DMS79 treated with DMSO at 0.1 percent for 48 hours (cell line): ENCODE data around the gene APLN.

Experiments
- DNase-seq: peaks from one replicate; lab custom pipeline; 2025; lab: John Stamatoyannopoulos, UW

Gene APLN, protein sequence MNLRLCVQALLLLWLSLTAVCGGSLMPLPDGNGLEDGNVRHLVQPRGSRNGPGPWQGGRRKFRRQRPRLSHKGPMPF

DNA sequence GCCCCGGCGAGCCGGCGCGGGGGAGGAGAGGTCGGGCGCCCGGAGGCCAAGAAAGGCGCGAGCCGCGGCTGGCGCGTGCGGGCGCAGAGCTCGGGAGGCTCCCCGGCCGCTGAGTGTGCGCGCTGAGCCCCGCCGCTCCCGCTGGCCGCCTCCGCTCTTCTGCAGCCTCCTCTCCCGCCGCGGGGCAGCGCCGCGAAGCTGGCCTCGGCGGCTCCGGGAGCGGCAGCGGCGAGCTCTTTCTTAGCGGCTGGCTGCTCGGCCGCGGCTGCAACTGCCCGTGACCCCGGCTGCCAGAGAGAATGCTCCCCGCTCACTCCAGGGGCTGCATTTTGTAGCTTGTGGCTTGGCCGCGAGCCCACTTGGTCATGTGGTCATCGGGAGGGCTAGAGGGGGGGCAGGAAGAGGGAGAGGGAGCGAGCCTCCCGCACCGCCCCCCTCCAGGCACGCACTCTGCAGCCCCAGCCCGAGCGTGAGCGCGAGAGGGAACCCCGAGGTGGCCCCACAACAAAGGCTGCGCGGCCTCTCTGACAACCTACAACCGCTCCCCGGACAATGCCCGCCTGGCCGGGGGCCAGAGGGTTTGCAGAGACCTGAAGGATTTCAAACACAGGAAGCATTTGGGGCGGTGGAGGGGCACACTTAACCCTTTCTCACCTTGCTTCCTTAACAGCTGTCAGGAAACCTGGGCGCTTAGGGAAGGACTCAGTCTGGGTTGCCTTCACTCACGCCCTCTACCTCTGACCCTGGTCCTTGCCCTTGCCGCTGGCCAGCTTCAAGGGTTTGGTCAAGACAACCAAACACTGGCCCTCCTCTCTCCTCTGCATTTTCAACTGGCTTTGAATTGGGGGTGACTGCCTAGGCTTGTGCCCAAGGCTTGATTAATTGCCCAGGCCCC, at the start of gene APLN:
TSS of gene APLN (minus strand) at position 305 of the 895 bp plus-strand sequence. CDS start 326 bp downstream, outside the sequence.
- DNase-seq, result peak; percentile 26

DNA sequence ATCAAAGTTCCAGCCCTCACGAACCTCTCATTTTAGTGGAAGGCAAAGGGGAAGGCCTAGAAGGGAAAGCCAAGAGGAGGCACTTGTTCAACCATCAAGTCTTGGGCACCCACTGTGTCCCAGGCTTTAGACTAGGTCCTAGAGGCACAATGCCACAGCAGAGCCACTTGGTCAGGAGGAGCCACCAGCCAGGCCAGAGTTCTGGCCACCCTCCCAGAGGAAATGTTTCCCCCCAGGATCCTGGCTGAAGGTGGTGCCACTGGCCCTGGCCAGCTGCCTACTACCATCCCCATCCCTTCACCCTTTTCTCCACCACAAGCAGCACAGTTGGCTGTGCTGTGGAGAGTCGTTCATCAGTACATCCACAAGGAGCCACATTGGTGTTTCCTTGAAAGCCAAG, 49.7 kb upstream of the APLN start:
- no peak for DNase-seq

DNA sequence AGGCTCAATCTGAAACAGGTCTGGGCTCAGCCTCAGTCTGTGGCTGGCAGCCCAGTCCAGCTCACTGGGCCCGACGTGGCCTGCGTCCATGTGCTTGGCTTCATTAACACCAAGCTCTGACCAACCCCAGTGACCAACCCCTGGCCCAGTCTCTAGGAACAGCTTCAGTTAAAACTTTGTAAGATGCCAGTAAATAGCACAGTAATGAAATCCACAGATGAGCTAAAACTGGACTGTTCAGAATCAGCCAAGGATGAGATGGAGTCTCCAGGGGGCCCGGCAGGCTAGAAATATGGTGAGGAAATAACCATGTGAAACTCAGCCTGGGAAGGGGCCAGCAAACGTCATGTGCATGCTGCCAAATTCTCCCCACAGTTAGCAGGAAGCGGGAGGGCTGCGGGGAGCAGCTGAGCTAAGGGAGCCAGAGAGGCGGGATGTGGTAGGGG, 46.9 kb upstream of the APLN start:
- no peak for DNase-seq

DNA sequence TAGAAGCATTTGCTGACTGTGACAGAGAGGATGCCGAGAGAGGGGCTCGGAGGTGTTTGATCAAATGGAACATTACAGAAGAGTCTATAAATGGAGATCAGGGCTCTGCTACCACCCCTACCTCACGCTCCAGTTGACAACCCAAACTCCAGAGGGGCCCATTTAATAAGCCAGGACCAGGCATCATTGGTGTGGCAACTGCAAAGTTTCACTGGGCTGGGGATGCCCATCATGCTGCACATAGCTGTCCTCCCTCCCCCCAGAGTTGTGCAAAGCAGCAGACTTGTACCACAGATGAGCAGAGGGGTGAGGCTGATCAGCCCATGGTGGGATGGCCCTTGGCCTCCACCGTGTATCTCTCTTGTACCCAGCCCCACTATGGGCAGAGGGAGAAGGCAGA, 45.8 kb upstream of the APLN start:
- DNase-seq, result no peak

DNA sequence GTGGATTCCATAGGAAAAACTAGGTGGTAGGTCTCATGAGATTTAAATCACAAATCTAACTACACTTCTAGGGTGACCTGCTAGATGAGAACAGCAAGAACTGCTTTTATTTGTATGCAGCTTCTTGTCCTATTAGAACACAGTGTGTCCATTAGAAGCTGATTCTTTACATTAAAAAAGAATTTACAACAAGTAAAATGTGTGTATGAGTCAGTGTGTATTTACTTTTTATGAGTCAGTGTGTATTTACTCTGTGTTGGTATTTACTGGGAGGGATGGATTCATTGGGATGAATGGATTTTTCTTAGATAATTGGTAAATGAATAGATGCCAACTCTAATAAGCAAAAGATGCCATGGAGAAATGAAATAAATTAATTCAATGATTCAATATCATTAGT, 43.4 kb upstream of the APLN start:
- no peak for DNase-seq

DNA sequence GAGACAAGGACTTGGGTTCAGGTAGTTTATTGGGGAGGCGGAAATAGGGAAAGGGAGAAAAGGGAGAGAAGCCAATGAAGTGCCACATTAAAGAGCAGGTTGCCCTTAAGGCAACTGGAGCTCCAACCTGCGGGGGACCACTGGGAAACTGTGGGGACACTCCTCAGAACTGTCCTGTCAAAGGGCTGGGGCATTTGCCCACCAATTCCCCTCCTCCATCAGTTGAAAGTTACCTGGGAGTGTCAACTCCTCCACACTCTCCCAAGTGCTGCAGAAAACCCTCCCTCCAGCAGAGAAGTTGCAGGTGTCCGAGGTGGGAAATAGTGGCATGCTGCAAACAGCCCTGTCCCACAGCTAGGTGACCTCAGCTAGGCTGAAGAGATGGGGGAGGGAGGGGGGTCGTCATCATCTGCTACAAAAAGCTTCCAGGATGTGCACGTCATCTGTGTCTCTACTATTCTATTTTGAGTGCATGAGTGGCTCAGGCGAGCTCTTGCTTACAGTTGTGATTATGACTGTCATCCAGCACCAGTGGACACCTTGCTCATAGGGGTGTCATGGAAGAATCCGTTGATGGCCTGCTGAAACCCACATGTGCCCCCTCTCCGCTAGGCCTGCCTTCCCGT, 42.6 kb upstream of the APLN start:
- no peak for DNase-seq

DNA sequence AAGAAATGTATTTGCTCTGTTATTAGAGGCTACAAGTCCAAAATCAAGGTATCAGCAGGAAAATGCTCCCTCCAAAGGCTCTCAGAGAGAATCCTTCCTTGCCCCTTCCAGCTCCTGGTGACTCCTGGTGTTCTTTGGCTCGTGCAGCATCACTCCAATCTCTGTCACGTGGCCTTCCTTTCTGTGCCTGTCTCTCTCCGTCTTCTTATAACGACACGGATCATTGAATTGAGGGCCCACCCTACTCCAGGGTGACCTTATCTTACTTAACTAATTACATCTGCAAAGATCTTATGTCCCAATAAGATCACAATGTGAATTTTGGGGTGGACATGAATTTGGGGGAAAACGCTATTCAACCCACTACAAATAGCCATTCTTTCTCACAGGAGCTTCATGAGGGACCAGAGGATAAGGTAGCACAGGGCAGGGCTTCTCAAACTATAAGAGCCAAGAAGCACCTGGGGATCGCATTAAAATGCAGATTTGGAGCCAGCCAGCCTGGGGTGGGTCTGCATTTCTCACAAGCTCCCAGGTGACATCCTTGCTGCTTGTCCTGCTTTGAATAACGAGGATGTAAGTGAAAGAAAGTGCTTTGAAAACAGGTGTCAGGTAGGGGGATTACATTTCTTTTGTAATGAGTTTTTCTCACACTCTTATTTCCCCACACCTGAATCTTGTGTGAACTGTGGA, 41.9 kb upstream of the APLN start:
- DNase-seq, result no peak

DNA sequence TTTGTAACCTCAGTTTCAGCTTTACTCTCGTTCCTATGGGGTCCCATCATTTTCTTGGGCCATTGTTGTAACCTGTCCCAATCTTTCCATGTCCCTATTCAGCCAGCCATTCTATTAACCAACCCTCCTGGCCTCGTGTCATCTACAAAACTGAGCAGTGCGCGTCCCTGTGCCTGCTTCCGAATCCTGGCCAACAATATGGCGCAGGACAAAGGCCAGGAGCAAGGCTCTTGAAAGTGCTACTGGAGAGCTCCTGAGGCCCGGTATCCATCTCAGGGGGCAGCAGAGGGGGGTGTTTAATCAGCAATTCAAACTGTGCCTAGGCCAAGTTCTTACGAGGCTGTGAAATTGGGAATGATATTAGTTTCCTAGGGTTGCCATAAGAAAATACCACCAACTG, 41.2 kb upstream of the APLN start:
- DNase-seq, result no peak

DNA sequence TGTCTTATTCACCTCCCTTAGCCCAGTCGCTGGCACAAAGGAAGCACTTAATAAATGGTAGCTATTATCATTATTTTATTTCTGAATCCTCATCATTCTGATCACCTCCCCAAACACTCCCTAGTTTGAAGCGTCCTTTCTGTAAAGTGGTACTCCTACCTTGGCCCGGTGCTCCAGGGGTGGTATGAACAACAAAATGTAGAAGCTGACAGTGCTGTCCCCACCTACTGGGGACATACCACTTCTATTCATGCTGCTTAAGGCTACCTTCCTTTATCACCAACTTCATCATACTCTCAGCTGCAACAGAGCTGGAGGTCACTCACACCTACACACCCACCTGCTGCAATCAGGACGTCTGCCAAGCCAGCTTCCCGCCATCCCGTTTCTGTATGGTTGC, 40.8 kb upstream of the APLN start:
- no peak for DNase-seq

DNA sequence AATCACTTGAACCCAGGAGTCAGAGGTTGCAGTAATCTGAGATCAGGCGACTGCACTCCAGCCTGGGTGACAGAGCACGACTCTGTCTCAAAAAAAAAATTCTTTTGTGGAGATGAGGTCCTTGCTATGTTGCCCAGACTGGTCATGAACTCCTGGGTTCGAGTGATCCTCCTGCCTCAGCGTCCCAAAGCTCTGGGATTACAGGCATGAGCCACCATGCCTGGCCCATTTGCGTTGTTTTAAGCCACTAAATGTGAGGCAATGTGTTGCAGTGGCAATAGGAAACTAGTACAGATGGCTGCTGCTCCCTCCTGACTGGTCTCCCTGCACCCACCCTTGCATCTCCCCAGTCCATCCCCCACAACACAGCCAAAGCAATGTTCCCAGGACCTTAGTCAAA, 40.0 kb upstream of the APLN start:
- DNase-seq, result no peak

DNA sequence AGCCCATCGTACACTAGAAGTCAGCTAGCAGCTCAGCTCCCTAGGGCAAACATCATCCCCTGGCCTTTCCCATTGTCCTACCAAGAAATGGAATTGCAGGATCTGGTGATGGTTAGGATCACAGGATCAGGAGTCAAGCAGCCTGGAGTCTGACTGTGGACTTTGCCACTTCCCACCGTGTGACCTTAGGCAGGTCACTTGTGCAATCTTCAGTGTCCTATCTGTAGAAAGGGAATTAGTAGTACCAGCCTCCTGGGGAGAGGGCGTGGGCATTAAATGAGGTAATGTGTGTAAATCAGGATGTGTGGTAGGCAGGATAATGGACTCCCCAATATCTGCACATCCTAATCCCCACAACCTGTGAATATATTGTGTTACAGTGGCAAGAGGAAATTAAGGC, 38.6 kb upstream of the APLN start:
- DNase-seq, result no peak

DNA sequence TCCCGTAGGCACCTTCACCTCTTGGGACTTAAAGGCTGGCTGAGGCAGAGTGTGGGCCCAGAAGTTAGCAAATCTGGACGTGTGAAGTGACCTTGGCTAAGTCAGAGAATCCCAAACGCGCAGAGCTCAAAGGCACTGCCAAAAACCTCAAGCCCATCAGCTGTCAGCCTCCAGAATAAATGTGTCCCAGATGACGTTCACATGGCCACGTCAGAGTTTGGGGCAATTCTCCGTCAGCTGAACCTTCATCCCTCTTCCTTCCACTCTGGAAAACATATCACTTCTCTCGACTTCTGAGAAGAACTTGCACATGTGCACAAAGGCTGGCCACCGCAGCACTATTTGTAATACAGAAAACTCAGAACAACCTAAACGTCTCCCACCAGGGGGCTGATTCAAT, 35.7 kb upstream of the APLN start:
- DNase-seq, result no peak

DNA sequence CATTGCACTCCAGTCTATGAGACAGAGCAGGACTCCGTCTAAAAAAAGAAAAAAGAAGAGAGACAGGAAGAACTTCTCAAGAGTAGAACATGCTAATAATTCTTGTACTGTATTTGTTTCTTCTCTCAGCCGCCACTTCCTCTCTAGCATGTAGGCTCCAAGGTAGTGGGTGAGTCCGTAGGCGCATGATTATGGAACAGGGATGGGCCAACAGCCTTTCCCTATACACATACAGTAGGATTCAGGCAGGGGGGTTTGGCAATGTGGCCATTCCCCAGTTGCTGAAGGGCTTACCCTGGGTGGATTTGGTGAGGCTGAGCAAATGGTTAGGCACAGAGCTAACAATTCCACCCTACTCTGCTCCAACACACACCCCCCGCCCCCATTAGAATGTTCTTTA, 35.0 kb upstream of the APLN start:
- DNase-seq, result no peak

DNA sequence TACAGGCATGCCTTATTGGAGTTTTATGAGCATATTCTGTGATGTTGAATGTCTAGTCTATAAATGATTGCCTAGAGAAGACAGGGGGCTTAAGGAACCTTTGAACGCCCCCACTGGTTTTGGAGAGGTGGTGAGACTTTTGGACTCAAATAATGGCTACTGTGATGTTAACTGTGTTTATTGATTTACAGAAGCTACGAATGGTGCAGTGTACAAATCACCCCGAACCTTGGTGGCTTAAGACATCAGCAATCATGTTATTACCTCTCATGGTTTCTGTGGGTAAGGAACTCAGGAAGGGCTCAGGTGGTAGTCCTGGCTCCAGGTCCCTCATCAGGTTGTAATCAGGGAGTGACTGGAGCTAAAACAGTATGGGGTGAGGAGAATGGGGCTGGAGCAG, 33.3 kb upstream of the APLN start:
- DNase-seq, result no peak

DNA sequence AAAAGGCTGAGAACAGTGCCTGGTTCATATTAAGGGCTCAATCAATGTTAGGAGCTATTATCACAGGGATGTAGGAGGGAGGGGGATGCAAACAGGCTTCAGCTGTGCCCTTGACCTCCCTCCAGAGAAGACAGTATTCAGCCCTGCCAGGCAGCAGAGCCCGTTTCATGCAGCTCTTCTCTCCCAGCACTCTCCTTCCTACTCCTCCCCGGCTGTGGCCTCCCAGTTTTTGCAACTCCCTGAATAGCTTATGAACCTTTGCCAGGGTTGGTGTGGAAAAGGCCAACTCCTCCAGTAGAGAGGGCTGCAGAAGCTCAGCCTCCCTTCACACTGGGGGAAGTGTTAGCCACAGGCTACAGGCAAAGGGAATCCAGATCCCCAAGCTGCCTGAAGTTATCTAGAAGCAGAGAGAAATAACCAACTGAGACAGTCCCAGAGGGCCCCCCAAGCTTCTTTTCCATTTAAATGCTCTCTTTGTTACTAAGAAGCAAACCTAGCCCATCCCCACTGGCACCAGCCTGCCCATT, 31.7 kb upstream of the APLN start:
- no peak for DNase-seq

DNA sequence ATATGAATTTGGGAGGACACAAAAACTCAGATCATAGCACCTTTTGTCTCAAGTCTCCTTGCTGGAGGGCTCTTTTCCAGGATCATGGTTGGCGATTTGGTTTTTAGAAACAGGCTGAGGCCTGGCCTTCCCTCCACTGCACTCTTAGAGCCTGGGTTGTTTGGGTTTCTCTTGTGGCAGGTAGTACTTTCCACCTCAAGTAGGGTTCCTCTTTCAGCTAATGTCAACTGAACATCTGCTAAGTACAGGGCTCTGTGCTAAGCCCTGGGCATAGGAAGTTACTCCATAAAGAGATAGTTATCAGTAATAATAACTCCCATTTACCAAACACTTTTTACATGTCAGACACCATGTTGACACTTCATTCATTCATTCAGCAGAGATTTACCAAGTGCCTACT, 28.2 kb upstream of the APLN start:
- no peak for DNase-seq

DNA sequence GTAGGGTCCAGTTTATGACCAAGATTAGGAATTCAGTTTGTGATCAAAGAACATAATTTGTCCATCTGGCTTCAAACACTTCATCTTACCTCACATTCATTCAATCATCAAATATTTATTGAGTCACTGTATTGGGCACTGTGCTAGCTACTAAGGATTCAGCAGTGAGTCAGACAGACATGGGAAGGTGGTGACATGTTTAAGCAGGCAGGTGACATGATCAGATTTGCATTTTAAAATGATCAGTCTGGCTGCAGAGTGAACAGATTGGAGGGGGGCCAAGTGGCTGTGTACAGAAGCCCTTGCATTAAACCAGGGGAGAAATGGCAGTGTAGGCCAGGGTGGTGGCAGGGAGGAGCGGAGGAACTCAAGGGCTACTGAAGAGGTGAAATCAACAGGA, 25.1 kb upstream of the APLN start:
- peak; percentile 17 for DNase-seq

DNA sequence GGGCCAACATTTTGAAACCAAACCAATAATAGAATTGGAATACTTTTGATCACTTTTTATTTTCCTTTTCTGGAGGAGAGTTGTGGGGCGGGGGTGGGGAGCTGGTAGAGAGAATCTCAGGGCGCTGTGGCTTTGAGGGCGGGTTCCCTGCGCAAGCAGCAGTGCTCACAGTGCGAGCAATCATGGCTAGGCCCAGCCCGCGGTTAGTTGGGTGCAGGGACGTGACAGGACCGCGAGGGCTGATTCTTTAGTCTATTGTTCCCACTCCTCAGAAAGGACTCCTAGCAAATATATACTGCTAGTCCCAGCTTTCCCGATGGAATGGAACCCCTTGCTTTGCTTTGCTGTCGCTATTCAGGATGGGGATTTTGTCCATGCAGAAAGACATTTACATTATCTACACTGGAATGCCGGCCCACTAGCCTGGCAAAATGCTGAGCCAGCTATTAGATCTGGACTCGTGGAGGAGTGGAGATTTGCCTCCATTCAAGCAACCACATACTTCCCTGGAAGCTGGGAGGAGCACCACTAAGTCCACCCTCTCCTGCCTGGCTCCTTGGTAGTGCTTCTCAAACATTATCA, 23.9 kb upstream of the APLN start:
- DNase-seq, result no peak

DNA sequence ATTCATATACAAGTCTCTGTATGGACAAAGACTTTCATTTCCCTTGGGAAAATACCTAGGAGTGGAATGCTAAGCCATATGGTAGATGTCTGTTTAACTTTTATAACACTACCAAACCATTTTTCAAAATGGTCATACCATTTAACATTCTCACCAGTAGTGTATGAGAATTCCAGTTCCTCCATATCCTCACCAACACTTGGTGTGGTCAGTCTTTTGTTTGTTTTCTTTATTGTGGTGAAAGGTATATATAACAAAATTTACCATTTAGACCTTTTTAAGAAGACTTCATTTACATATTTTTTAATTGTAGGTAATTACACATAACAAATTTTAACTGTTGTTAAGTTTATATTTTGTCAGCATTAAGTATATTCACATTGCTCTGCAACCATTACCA, 12.7 kb upstream of the APLN start:
- no peak for DNase-seq

DNA sequence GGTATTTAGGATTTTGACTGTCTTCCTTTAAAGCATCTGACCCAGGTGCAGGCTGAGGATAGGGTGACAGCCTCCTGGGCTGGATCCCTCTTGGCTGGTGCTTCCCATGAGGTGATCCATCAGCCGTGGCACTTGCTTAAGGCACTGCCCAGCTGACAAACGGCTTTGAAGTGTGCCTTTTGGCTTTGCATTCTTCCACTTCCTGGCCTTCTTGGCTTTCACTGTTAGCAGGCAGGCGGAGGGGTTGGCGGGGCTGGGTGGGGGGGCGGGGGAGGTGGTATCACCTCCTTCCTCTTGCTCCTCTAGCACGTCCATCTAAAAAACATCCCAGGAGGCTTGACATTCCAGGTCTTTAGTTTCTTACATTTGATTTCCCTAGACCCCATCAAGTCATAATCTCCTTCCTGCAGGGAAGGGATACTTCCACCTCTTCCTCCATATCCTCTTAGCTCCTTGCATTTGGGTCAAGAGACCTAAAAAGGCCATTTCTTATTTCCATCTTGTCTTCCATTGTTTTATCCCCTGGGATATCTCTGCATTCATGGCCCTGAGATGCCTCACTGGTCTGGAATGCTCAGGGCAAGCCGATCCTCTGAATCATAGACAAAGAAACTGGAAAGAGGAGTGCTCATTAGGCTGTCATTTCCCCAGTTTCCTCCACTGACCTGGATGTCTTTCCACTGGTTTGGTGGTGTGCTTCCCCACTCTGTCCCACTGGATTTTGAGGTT, 11.3 kb upstream of the APLN start:
- no peak for DNase-seq

DNA sequence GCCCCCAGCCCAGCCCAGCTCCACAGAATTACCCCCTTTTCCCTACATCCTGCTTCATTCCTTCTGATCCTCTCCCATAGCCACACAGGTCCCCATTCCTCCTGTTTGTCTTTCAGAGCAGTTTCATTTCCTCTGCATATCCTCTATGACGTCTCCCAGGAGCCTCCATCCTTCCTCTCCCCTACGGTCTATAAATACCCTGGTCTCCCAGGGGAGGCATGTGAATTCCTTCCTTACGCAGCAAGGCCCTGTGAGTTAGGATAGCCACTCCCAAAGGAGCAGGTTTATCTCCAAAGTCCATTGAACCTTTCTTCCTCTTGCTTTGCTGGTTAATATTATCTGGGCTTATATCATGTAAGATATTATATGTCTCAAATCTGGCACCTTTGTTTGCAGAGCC, 8.4 kb upstream of the APLN start:
- no peak for DNase-seq

DNA sequence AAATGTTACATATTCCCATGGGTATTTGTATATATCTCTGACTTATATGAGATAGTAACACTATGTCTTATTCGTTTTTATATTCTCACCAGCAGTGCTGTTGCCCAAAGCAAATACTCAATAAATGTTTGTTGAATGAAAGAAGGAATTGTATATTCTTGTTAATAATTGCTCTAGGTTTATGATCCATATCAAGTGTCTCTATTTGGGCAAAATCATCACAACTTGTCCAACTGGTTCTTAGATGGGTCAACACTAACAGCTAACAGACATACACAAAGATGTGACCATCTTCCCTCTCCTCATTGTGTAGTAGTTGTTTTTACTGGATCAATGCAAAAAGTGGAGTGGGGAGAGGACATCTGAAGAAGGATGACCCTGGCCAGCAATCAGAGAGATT, 6.6 kb upstream of the APLN start:
- no peak for DNase-seq
